ENCODE results near the gene SRPX2. TPM values are rescaled to one million over a fixed set of nuclear protein-coding genes. Genes with fewer than 3 reads are reported as not detected.

The SRPX2 gene
- total and polyA plus RNA-seq, 9 of the 15 experiments (the other 6 are each of a cell fraction or from before 2014, with no cell fraction given): 0.13 to 0.20 TPM; not detected in 7

GRCh38 chrX:100696699-100697351, 52.8 kb downstream of the SRPX2 start (continued):
- TF ChIP-seq, protein P1, sequence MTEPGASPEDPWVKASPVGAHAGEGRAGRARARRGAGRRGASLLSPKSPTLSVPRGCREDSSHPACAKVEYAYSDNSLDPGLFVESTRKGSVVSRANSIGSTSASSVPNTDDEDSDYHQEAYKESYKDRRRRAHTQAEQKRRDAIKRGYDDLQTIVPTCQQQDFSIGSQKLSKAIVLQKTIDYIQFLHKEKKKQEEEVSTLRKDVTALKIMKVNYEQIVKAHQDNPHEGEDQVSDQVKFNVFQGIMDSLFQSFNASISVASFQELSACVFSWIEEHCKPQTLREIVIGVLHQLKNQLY (CRISPR knock-in tag; conservative IDR thresholded peaks at IDR 0.05): no peak
- TF ChIP-seq ZNF830 (CRISPR knock-in tag; IDR thresholded peaks at IDR 0.05) (no peak), ZNF395 (CRISPR knock-in tag; IDR thresholded peaks at IDR 0.05) (no peak), ZBTB26 (CRISPR knock-in tag; IDR thresholded peaks at IDR 0.05) (no peak)

GRCh38 chrX:100698551-100698950, 54.6 kb downstream of the SRPX2 start:
- Histone ChIP-seq H3K9me3 (replicated peaks; ENCODE audit: control insufficient read depth, insufficient read depth, low read depth, low read length) (no peaks in the 10 kb centered on the region), H3K36me3 (ENCODE audit: control insufficient read depth, insufficient read depth, low read length) (no peaks in the 10 kb centered on the region), H3K9ac (ENCODE audit: insufficient read depth in 1 of 2, low read depth in 2 of 2, low read length in 2 of 2) (no peak overlapping the region), H3K27ac (ENCODE audit: extremely low read depth, low read depth, low read length) (no peak overlapping the region), H4K20me1 (replicated peaks; ENCODE audit: control insufficient read depth, insufficient read depth, low read length) (no peaks in the 10 kb centered on the region), H3K27me3 (ENCODE audit: control insufficient read depth in 2 of 2, insufficient read depth in 2 of 2, low read length in 2 of 2) (no peaks in the 10 kb centered on the region), H3K4me1 (replicated peaks in 1 of 2; ENCODE audit: control insufficient read depth in 2 of 2, insufficient read depth in 2 of 2, low read length in 2 of 2) (no peaks in the 10 kb centered on the region), H3K4me3 (no peak overlapping the region), H3K79me2 (ENCODE audit: control insufficient read depth, insufficient read depth, low read length) (no peaks in the 10 kb centered on the region), H3K4me2 (ENCODE audit: insufficient read depth, low read length) (no peak overlapping the region), H2AFZ (ENCODE audit: low read depth, low read length) (no peak overlapping the region), H3K9me1 (ENCODE audit: control insufficient read depth, insufficient read depth, low read length) (no peaks in the 10 kb centered on the region)
- in situ Hi-C loops (cut with MboI) (loop anchor here (25.0 kb wide), 1 partner anchor 489 kb away; no protein-coding TSS in a partner anchor), intact Hi-C loops (cut with micrococcal nuclease) (no loop called here)
- FAIRE-seq: no peak
- TF ChIP-seq PTBP1 (IDR thresholded peaks at IDR 0.05; ENCODE audit: low read depth, low read length) (no peak), JUN (IDR thresholded peaks at IDR 0.05; ENCODE audit: borderline replicate concordance, low read depth, low read length) (no peak), JUN (CRISPR knock-in tag; IDR thresholded peaks at IDR 0.05; ENCODE audit: borderline replicate concordance) (no peak), TEAD2 (tag; IDR thresholded peaks at IDR 0.05) (no peak)
- ChIA-PET POLR2A (interaction anchor here (0.9 to 1.3 kb wide), 2 partner anchors 10 to 18 kb away, joined by 3 read pairs; no protein-coding TSS in a partner anchor), CTCF (ENCODE audit: low intra/inter-chr PET ratio) (no interaction called here)
- BruUV-seq (replicated peaks): no TSS peak
- DNase-seq (ENCODE audit: extremely low read depth in 1 of 4, low spot score in 3 of 4): no peak
- no peak for ATAC-seq
